Spleen (tissue), 7 donors: ENCODE measurements around the gene SLC1A4.

Source experiments
- CTCF ChIP-seq, 11 experiments: fragments of 200-600 bp in 7 of 11; fragments of 450-650 bp in 4 of 11; sonication (generic) in 4 of 11; IDR thresholded peaks in 8 of 11; conservative IDR thresholded peaks in 3 of 11; 1 replicate in 7 of 11; 2 replicates in 4 of 11; pipeline versions ENCODE4 v1.4.0 to v1.8.0; 2016 to 2021; ENCODE audit warnings: antibody characterized with exemption in 11 of 11, inconsistent platforms in 4 of 11, mild to moderate bottlenecking in 1 of 11
- POLR2A ChIP-seq, 3 donors: fragments of 450-650 bp; IDR thresholded peaks; one replicate each; pipeline ENCODE4 v1.5.1; 2017; ENCODE audit warnings: antibody characterized with exemption in 3 of 3, mild to moderate bottlenecking in 1 of 3
- donor health status: DM: no; HTN: no; CAD: no; lungs with moderate emphysema.
- donor health status: DM: no; HTN: no; CAD: no.
- donor health status: DM: no; HTN: no; CAD: no.

- TF ChIP-seq CTCF (IDR thresholded peaks at IDR 0.05 in 8 of 11, conservative IDR thresholded peaks at IDR 0.05 in 3 of 11) (no peak), POLR2A (IDR thresholded peaks at IDR 0.05) (no peak)
Measured at GRCh38 chr2:65016789-65017188, 27.6 kb downstream of the SLC1A4 start.
